Fibroblast of the aortic adventitia (primary cell): ENCODE measurements around the gene UPP1. TPM values are rescaled to one million over a fixed set of nuclear protein-coding genes. Genes with fewer than 3 reads are reported as not detected.

Experiments
- DNase-seq: peaks from one replicate; pipeline ENCODE4 v3.0.0-alpha.2; 2010; ENCODE audit warnings: low read depth
- H3K4me3 ChIP-seq: 2 replicates; pipeline ENCODE4 v1.5.1; 2011; ENCODE audit warnings: low read depth, mild to moderate bottlenecking, control low read depth, low read length, moderate library complexity
- CTCF ChIP-seq: IDR thresholded peaks from 2 replicates; pipeline ENCODE4 v1.5.1; 2011; ENCODE audit warnings: mild to moderate bottlenecking, low read length, control low read depth, inconsistent platforms; ENCODE audit not compliant: insufficient read depth
- total RNA-seq: library from RNA; depleted of rRNA; stranded (reverse); fragments of >200 nt; gene quantifications from 2 replicates; pipeline ENCODE4 v1.2.3, GENCODE V29; 2012; ENCODE audit warnings: low replicate concordance

UPP1 gene
- total RNA-seq, 1 donor, result 12.4 TPM

GRCh38 chr7:48091506-48092433 is 2.7 kb downstream of the UPP1 start:
- DNase-seq, result no peak
- no peak overlapping the region for H3K4me3 ChIP-seq
- no peak for TF ChIP-seq CTCF

GRCh38 chr7:48094861-48095293 is 5.8 kb downstream of the UPP1 start:
- DNase-seq, result peak; percentile 75
- H3K4me3 ChIP-seq, result no peak overlapping the region
- no peak for TF ChIP-seq CTCF

GRCh38 chr7:48096273-48096672 is 7.2 kb downstream of the UPP1 start:
- no peak overlapping the region for H3K4me3 ChIP-seq
- no peak for TF ChIP-seq CTCF
- no peak for DNase-seq

- no peak for DNase-seq
- TF ChIP-seq CTCF, result no peak
- H3K4me3 ChIP-seq, result no peak overlapping the region
Observed at GRCh38 chr7:48097521-48098231, 8.6 kb downstream of the UPP1 start.

- no peak for DNase-seq
- H3K4me3 ChIP-seq, result no peak overlapping the region
- no peak for TF ChIP-seq CTCF
Observed at GRCh38 chr7:48098846-48099245, 9.8 kb downstream of the UPP1 start.

- no peak for DNase-seq
- no peak overlapping the region for H3K4me3 ChIP-seq
- TF ChIP-seq CTCF, result no peak
Observed at GRCh38 chr7:48099781-48100180, 10.7 kb downstream of the UPP1 start.
